GM19324 (cell line): Measurements from ENCODE around the gene TMCC2.
A peak's percentile ranks its signal among the peaks of the same experiment; 100 is the strongest.

Experiments used
- ATAC-seq: cut with Tn5 transposase; IDR thresholded peaks from one replicate; pipeline ENCODE4 v1.9.1; 2021; ENCODE audit warnings: mild to moderate bottlenecking, moderate library complexity; ENCODE audit not compliant: unreplicated experiment, low FRiP score

Gene TMCC2

DNA sequence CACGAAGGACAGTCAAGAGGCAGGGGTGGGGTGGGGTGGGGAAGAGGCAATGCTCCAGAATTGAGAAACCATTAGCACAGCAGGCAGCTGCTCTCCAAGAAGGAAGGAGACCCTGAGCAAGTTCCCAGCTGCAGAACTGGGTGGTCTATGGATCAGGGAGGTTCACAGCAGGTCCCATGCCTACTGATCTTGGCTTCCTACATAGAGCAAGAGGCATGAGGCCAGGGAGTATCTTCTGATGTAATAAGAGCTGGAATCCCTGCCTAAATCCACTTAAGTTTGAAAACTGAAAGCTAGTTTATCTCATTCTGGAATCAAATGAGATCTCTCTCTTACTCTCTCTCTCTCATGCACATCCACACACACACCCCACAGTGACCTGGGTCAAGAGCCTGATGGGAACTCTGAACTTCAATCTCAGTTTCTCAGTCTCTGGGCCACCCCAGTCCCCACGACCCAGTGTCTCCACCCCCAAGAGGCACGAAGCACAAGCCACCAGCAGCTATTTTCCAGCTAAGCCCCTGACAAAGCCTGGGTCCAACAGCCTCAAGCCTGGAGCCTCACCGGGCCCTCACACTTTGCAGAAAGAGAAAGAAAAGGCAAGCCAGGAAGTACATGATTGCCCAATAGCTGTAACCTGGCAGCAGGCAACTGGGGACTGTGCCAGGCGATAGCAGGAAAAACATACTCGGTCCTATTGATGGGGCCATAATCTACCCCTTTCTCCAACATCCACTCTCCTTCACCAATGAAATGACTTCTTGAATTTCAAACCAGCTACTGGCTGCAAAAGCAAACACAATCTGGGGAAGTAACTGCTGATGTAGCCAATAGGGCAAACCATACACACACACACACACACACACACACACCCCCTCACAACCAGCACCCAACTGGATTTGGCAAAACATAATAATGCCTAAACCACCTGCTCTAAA, 91.6 kb downstream of the TMCC2 start:
- ATAC-seq, result no peak

DNA sequence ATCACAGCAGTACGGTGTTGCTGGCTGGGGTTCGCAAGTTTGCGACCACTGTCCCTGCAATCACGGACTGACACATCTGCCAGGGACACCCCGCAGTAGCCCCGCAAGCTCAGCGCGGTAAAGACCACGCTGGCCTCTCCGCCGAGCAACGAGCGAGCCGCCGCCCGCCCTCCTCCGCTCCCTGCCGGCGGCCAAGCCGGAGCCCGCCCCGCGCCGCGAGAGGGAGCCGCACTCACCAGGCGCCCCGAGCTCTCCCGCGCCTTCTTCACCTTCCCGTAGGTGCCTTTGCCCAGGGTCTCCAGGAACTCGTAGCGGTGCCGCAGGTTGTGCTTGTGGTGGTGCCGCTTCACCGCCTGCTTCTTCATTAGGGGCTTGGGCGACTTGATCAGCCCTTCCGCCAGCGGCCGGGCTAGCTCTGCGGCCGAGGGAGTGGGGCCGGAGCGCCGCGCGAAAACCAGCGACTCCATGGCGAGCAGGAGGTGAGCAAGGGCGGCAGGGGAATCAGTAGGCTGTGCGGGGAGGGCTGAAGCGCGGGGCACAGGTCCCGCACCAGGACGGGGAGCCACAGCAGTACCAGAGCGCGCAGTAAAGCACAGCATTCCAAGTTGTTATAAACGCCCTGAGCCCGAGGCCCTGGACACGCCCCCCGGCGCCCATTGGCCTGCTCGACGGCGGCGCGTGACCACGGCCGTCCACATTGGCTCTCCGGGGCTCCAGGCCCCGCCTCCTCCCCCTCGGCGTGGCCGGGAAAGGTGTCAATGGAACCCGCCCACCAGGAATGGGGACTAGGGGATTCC, 93.6 kb downstream of the TMCC2 start, which contains the start of gene NUAK2:
Gene NUAK2 (minus strand): TSS at position 584 of the 797 bp plus-strand sequence. CDS start 117 bp downstream, at position 467.
- ATAC-seq, result peak; percentile 48

GRCh38 chr1:205321959-205322283, 94.2 kb downstream of the TMCC2 start:
- no peak for ATAC-seq
